GM12872 (cell line): Measurements from ENCODE around the gene GATD1.

Experiments used
- TF ChIP-seq, protein P1 (sequence below): IDR thresholded peaks from 3 replicates; pipeline ENCODE4 v1.5.1; 2011; ENCODE audit warnings: low read depth, mild to moderate bottlenecking, low read length, moderate library complexity; ENCODE audit not compliant: insufficient read depth

GATD1 gene

DNA sequence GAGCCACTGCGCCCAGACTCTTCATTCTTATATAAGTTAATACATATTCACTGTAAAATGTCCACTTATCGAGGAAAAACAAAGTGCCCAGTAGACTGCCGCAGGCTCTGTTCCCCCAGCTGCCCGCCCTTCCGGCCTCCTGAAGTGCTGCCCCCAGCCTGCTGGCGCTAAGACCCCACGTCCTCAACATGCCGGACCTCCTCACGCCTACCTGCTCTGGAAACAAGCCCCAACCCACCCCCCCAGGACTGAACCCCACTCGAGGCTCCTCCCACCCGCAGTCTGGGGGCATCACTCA lies 1.1 kb downstream of the GATD1 start:
- TF ChIP-seq, protein P1, sequence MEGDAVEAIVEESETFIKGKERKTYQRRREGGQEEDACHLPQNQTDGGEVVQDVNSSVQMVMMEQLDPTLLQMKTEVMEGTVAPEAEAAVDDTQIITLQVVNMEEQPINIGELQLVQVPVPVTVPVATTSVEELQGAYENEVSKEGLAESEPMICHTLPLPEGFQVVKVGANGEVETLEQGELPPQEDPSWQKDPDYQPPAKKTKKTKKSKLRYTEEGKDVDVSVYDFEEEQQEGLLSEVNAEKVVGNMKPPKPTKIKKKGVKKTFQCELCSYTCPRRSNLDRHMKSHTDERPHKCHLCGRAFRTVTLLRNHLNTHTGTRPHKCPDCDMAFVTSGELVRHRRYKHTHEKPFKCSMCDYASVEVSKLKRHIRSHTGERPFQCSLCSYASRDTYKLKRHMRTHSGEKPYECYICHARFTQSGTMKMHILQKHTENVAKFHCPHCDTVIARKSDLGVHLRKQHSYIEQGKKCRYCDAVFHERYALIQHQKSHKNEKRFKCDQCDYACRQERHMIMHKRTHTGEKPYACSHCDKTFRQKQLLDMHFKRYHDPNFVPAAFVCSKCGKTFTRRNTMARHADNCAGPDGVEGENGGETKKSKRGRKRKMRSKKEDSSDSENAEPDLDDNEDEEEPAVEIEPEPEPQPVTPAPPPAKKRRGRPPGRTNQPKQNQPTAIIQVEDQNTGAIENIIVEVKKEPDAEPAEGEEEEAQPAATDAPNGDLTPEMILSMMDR: no peak

- TF ChIP-seq, protein P1: no peak
Measured at GRCh38 chr11:774873-775592, 2.3 kb downstream of the GATD1 start.

DNA sequence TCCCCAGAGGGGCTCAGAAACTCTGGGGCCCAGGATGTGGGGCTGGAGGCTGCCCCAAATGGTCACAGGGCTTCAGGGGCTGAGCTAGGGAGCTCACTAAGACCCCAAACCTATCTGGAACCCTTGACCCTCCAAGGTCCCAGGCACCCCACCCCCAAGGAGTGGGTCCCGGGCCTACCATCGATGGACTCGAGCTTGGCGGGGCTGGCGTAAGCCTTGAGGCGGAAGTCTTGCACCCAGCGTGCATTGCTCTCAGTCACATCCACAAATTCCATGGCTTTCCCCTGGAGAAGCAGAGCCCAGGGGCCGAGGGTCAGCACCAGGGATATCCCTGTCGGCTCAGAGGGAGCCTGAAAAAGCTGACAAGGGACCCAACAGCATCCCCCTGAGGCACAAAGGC lies 3.5 kb downstream of the GATD1 start:
- TF ChIP-seq, protein P1: no peak

DNA sequence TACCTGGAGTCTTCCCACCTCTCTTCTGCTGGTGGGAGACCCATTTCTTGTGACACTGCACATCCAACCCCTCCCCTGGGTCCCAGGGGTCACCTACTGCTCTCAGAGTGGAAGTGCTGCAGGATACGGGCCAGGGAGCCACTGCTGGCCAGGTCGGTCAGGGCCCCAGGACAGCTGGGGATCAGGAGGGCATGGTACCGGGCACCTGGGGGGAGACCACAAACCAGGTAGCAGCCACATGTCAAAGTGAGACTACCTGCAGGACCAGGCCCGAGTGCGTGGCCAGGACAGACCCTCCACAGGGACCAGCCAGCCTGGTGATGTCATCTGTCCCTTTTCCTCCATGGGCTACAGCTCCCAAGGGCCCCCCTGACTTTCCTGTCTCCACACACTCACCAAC lies 3.9 kb downstream of the GATD1 start:
- TF ChIP-seq, protein P1: no peak

- TF ChIP-seq, protein P1: no peak
Measured at GRCh38 chr11:772429-773390, 4.6 kb downstream of the GATD1 start.

DNA sequence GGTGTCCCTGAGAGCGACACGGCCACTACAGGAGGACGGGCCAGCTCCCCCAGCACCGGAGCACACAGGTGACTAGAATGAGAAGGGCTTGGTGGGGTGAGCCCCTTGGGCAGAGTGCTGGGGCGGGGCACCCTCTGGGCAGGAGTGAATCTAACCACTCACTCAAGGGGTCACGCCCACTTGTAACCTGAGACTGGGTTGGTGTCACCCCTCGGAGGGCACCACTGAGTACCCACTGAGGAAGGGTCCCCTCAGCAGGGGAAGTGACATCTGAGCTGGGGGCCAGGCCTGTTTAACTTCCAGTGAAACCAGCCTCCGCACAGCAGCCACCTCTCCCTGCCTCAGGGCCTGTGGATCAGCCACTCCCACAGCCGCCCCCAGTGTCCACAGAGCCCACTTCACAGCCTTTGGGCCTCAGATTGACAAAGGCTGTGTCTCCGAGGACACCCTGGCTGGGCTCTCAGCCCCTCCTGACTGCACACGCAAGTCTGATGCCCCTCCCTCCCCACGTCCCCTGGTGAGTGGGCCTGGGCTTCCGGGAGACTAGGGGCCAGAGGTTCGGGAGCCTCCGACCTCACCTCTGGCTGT lies 5.6 kb downstream of the GATD1 start:
- TF ChIP-seq, protein P1: no peak
